Smooth muscle cell (in vitro differentiated cells): ENCODE data around the gene STARD4. TPM values are rescaled to one million over a fixed set of nuclear protein-coding genes. Genes with fewer than 3 reads are reported as not detected.

Source experiments
- DNase-seq: peaks from one replicate; lab custom pipeline; 2025; ENCODE audit not compliant: unreplicated experiment; lab: John Stamatoyannopoulos, UW
- H2AFZ ChIP-seq: fragments of 200-600 bp; sonication (generic); 2 replicates; pipeline ENCODE4 v1.6.0; 2016; ENCODE audit warnings: antibody characterized with exemption, low read depth, mild to moderate bottlenecking
- H3F3A ChIP-seq: fragments of 200-600 bp; sonication (generic); 2 replicates; pipeline ENCODE4 v1.6.0; 2017; ENCODE audit warnings: antibody characterized with exemption, low read depth
- H3K27ac ChIP-seq: fragments of 200-600 bp; sonication (generic); 2 replicates; pipeline ENCODE4 v1.5.1; 2016; ENCODE audit warnings: low read depth, mild to moderate bottlenecking
- H3K27me3 ChIP-seq: fragments of 200-600 bp; sonication (generic); 2 replicates; pipeline ENCODE4 v1.6.1; 2016; ENCODE audit warnings: low read depth, mild to moderate bottlenecking
- H3K36me3 ChIP-seq: fragments of 200-600 bp; sonication (generic); 2 replicates; pipeline ENCODE4 v1.5.1; 2016; ENCODE audit warnings: low read depth
- H3K4me1 ChIP-seq: fragments of 200-600 bp; sonication (generic); 2 replicates; pipeline ENCODE4 v1.5.1; 2016; ENCODE audit warnings: low read depth
- H3K4me2 ChIP-seq: fragments of 200-600 bp; sonication (generic); 2 replicates; pipeline ENCODE4 v1.6.0; 2016; ENCODE audit warnings: mild to moderate bottlenecking
- H3K4me3 ChIP-seq: fragments of 200-600 bp; sonication (generic); 2 replicates; pipeline ENCODE4 v1.5.1; 2016; ENCODE audit warnings: mild to moderate bottlenecking
- H3K79me2 ChIP-seq: fragments of 200-600 bp; sonication (generic); 2 replicates; pipeline ENCODE4 v1.6.0; 2016; ENCODE audit warnings: low read depth, mild to moderate bottlenecking
- H3K9ac ChIP-seq: fragments of 200-600 bp; sonication (generic); 2 replicates; pipeline ENCODE4 v1.6.0; 2016; ENCODE audit warnings: low read depth
- H3K9me3 ChIP-seq: fragments of 200-600 bp; sonication (generic); replicated peaks from 2 replicates; pipeline ENCODE4 v1.5.1; 2016; ENCODE audit warnings: low read depth
- H4K20me1 ChIP-seq: fragments of 200-600 bp; sonication (generic); 2 replicates; pipeline ENCODE4 v1.6.0; 2016; ENCODE audit warnings: low read depth
- CTCF ChIP-seq: fragments of 200-600 bp; sonication (generic); IDR thresholded peaks from 2 replicates; pipeline ENCODE4 v1.5.1; 2017; ENCODE audit warnings: borderline replicate concordance, mild to moderate bottlenecking, antibody characterized with exemption; ENCODE audit not compliant: insufficient read depth, poor library complexity, severe bottlenecking
- WGBS: methylation state at CpG from one replicate; pipeline ENCODE4 v1.1.7; 2016; ENCODE audit warnings: low lambda C conversion rate; 5-methylcytosine and 5-hydroxymethylcytosine counted together
- polyA plus RNA-seq: library from polyadenylated mRNA; unstranded; fragments of >200 nt; fragmentation: Nextera tagmentation; extraction: Ambion mirVana; gene quantifications from 2 replicates; pipeline ENCODE4 v1.2.1, GENCODE V29; 2016
- total RNA-seq: library from RNA; depleted of rRNA; stranded (reverse); fragments of >200 nt; gene quantifications from 2 replicates; pipeline ENCODE4 v1.2.3, GENCODE V29; 2014

STARD4 gene
- total and polyA plus RNA-seq, 2 experiments from 2014 or later: 41.7 to 123 TPM

GRCh38 chr5:111511831-111512374 lies 432 bp downstream of the STARD4 start:
- H3K9me3 ChIP-seq: no peaks in the 10 kb centered on the region
- H3K36me3 ChIP-seq: no peaks in the 10 kb centered on the region
- peaks cover 50% of the 10 kb centered on the region for H3K4me1 ChIP-seq
- H4K20me1 ChIP-seq: peaks cover 49% of the 10 kb centered on the region
- no peak for TF ChIP-seq CTCF
- H3K27ac ChIP-seq: peak overlapping the region; percentile 92
- H2AFZ ChIP-seq: peak overlapping the region; percentile 78
- peak overlapping the region; percentile 88 for H3K9ac ChIP-seq
- peak overlapping the region; percentile 94 for H3K4me3 ChIP-seq
- WGBS: 1% methylated on average over 23 of the region's 32 CpGs
- no peaks in the 10 kb centered on the region for H3K27me3 ChIP-seq
- H3K4me2 ChIP-seq: peak overlapping the region; percentile 95
- H3F3A ChIP-seq: peaks cover 10% of the 10 kb centered on the region
- no peak for DNase-seq
- H3K79me2 ChIP-seq: peaks cover 54% of the 10 kb centered on the region

- peaks cover 60% of the 10 kb centered on the region for H3K79me2 ChIP-seq
- H3K4me1 ChIP-seq: peaks cover 50% of the 10 kb centered on the region
- H3K4me3 ChIP-seq: peak overlapping the region; percentile 94
- no peaks in the 10 kb centered on the region for H3K9me3 ChIP-seq
- peaks cover 10% of the 10 kb centered on the region for H3F3A ChIP-seq
- H2AFZ ChIP-seq: peak overlapping the region; percentile 78
- H3K27ac ChIP-seq: peak overlapping the region; percentile 92
- peaks cover 55% of the 10 kb centered on the region for H4K20me1 ChIP-seq
- no peaks in the 10 kb centered on the region for H3K27me3 ChIP-seq
- H3K36me3 ChIP-seq: no peaks in the 10 kb centered on the region
- peak overlapping the region; percentile 95 for H3K4me2 ChIP-seq
- no peak for DNase-seq
- WGBS: 2% methylated on average over 2 of the region's 2 CpGs
- no peak for TF ChIP-seq CTCF
- H3K9ac ChIP-seq: peak overlapping the region; percentile 88
These were observed 1.0 kb downstream of the STARD4 start for GRCh38 chr5:111511174-111511830.

GRCh38 chr5:111509119-111509518 lies 3.2 kb downstream of the STARD4 start:
- no peaks in the 10 kb centered on the region for H3K27me3 ChIP-seq
- H3F3A ChIP-seq: peaks cover 10% of the 10 kb centered on the region
- H4K20me1 ChIP-seq: peaks cover 74% of the 10 kb centered on the region
- H3K36me3 ChIP-seq: peaks cover under 1% of the 10 kb centered on the region
- no peak overlapping the region for H2AFZ ChIP-seq
- no peak overlapping the region for H3K27ac ChIP-seq
- peaks cover 50% of the 10 kb centered on the region for H3K4me1 ChIP-seq
- 91% methylated on average over 1 of the region's 1 CpG for WGBS
- no peak overlapping the region for H3K9ac ChIP-seq
- H3K4me3 ChIP-seq: peak overlapping the region; percentile 94
- DNase-seq: no peak
- peak overlapping the region; percentile 95 for H3K4me2 ChIP-seq
- no peak for TF ChIP-seq CTCF
- H3K79me2 ChIP-seq: peaks cover 82% of the 10 kb centered on the region
- H3K9me3 ChIP-seq: no peaks in the 10 kb centered on the region
